ENCODE data around the gene TMEM151B.

Gene TMEM151B

DNA sequence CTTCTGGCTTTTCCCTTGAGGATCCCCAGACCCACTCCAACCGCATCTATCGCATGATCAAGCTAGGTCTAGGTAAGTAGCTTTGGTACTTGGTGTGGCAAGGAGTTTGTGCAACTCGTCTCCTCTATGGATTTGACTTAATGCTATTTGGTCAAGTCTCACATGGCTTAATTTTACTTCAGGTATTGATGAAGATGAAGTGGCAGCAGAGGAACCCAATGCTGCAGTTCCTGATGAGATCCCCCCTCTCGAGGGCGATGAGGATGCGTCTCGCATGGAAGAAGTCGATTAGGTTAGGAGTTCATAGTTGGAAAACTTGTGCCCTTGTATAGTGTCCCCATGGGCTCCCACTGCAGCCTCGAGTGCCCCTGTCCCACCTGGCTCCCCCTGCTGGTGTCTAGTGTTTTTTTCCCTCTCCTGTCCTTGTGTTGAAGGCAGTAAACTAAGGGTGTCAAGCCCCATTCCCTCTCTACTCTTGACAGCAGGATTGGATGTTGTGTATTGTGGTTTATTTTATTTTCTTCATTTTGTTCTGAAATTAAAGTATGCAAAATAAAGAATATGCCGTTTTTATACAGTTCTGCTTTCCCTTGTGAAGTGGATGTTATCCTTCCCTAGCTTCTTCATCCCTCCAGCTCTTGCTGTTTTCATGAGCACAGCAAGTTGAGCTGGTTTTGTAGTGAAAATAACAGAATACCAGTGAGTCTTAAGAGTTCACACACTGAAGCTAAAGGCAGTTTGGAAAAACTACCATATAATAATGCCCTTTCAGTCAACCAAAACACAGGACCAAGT, 16.7 kb upstream of the TMEM151B start:
- DNase-seq = no peak

- no peak for DNase-seq
Observed at GRCh38 chr6:44254191-44255104, 15.8 kb upstream of the TMEM151B start.

DNA sequence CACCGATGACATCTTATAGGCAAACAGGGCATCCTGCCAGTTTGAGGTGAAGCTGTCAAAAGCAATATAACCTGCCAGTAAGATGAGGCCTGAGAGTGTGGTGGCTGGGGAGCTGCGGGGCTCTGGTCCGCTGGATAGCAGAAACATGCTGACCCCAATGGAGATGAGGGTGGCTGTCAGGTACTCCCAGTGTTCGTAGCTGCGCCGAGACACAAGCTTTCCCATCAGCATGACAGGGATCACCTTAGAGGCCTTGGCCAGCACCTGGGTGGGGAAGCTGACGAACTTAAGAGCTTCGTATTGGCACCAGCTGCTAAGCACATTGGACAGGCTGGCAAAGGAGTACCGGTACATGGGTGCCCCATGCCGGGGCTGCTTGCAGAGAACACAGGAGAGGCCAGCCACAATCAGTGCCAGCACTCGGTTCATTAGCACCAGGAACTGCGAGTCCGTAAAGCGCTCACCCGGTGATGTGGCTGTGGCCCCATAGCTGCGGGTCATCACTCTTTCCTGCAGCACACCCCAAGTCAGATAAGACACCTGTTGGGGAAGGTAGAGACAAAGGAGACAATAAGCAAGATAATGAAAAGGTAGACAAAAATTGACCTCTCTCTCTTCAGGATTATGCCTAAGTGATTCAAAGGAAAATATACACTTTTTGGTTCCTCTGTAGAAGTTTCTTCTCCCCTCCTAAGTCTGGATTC, 15.0 kb upstream of the TMEM151B start:
- no peak for DNase-seq

- DNase-seq = no peak
Observed at GRCh38 chr6:44255871-44256774, 14.1 kb upstream of the TMEM151B start.

- no peak for DNase-seq
Observed at GRCh38 chr6:44256775-44257024, 13.6 kb upstream of the TMEM151B start.

DNA sequence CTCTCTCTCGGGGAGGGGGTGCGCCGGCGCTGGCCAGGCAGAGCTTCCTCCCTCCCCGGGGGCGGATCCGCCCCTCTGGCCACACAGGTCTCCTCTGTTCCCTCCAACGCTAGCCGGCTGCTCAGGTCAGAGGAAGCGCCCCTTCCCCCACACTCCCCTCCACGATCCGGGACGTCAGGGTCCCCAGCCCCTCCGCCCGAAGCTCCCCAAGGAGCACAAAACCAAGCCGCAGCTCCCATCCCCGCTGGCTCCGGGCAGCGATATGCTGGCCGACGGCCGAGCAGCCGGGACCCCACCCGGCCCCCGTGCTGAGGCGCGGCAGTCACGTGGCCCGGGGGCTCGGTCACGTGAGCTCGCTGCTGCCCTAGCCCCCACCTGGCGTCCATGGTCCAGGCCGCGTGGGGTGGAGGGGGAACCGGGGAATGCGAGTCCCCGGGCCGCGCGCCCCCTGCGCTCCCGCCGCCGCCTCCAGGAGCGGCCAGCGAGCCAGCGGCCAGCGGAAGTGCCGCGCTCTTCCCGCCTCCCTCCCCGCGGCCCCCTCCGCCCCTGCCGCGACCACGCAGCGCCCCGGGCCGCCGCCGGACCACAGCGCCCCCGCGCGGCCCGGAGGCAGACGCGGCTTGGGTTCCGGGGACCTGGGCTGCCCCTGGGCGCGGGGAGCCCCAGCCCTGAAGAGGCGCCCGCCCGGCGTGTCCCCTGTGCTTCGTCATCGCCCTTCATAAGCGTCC, 13.1 kb upstream of the TMEM151B start, which contains the start of gene SLC35B2:
Gene SLC35B2 (minus strand): TSS at position 504 of the 728 bp plus-strand sequence. CDS start 118 bp downstream, at position 386.
- DNase-seq = no peak

DNA sequence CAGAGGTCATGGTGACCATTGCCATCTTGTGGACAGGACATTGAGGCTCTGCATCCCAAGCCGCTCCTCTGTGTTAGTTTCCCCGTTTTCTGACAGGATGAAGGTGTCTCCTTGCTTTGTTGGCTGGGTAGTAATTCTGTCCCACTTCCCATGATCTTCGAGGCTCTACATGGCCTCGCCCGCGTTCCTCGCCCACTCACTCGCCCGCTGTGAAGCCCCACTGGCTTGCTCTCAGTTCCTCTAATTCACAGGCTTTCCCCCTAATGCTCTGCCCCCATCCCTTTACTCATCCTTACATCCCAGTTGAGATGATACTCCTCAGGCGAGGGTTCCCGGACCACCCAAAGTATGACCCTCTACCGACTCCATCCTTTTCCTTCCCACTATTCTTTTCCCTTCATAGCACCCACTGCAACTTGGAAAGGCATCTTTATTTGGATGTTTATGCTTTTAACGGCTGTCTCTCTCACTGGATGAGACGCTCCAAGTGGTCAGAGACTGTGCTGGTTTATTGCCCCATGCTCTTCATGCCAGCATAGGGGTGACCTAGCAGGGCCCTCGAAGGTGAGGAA, 12.4 kb upstream of the TMEM151B start:
- DNase-seq = no peak

GRCh38 chr6:44258325-44258863, 11.9 kb upstream of the TMEM151B start:
- DNase-seq = no peak

GRCh38 chr6:44258921-44259320, 11.3 kb upstream of the TMEM151B start:
- DNase-seq = no peak

DNA sequence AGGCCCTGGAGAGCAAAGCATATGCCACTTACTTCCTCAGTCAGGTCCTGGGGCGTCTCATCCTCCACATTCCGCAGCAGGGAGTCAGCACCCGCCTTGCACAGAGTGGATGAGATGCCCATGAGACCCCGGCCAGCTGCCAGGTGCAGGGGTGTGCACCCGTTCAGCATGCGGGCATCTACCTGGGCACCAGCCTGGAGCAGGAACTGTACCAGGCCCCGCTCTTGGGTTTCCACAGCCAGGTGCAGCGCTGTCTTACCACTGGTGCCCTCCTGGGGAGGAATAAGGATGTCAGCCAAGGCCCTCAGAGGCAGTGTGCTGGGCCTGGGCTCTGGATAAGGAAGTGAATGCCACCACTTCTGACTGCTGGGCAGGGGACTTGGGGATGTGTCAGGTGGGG, 10.2 kb upstream of the TMEM151B start:
- no peak for DNase-seq

DNA sequence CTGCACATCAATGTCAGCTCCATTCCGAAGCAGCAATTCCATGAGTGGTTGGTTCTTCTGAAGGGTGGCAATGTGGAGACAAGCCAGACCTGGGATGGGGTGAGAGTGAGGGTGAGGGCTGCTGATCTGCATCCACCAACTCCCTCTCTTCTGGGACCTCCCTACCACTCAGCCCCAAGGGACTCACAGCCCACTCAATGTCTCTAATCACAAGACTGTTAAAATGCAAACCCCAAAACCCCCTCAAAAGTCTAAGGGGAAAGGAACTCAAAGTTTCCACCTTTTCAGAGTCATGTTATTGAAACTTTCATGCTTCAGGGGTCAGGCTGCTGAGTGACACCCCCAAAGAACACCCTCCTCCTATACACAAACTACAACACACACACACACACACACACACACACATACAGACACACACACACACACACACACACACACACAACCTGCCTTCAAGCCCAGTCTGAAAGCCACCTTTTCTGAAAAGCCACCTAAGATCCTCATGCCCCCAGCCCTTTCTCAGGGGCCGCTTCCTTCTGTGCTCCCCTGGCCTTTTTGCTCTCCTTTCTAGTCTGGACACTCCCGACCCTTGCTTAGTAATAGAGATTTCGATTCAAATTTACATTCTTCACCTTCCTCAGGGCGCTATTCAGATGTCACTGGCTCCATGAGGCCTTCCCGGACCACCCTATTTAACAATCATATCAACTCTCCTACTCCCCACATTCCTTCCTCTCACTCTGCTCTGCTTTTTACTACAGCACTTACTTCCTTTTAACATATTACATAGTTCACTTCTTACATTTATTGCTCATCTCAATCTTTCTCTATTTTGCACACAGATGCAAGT, 9.6 kb upstream of the TMEM151B start:
- no peak for DNase-seq

GRCh38 chr6:44261581-44261980, 8.7 kb upstream of the TMEM151B start:
- DNase-seq = no peak

DNA sequence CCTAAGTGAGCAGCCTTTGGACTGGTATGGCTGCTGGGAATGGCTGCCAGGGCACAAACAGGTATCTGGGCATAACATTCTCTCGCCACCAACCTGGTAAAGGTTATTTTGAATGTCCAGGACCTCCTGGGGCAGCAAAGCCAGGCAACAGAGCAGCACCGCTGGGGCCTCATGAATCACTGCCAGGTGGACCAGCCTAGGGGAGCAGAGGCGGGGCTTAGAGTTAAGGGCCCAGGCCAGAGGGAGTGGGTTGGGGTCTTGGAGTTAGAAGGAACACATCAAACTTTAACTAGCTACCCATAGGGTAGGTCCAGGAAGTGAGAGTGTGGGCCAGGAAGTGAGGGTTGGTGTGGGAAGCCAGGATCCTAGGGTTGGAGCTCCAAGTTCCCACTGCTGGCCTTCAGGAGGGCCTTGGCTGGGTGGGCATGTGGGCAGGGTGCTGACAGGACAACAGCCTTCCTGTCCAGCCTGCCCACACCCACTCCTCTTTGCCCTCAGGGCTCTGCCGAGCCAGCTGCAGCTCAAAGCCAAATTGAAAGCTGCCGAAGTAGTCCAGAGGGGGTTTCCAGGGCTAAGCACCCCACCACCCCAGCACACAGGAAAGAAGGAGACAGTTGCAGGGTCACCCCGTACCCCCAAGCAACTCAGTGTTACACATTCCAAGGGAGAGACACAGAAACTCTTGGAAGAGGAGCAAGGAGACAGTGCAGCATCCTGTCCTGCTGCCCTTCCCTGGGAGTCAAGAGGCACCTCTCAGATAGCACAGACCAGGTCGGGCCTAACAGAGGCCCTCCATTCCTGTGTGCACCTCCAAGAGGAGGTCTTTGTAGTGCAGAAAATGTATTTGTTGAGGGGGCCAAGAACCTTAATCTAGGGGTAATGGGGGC, 7.5 kb upstream of the TMEM151B start:
- no peak for DNase-seq

DNA sequence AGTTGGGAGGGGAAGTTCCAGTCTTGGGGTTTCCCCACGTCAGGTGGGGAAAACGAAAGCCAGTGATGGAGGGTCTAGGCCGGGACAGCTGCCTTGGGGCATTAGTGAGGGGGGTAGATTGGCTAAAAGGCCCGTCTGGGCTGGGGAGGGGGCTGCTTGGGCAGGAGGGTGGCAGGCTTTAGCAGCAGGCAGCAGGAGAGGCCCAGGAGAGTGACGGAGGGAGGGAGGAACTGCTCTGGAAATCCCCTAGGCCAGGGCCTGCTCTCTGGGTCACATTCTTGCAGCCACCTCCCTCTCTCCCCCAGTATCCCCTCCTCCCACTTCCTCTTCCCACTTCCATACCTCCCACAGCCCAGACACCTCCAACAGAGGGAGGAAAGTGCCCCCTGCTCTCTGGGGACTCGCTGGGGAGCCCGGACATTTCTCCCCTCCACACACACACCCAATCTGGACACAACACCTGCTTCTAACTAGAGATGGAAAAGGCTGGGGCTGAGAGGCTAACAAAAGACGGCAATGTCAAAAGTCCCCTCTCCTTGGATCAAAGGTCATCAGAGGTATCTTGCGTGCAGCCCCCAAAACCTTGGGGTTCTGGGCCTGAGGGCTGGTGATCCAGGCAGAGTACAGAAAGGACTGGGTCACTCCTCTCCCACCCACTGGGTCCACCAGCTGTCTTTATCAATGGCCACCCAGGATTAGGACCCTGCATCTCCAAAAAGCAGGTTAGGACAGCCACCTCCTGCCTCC, 6.7 kb upstream of the TMEM151B start:
- no peak for DNase-seq

- DNase-seq = no peak
Observed at GRCh38 chr6:44264154-44265006, 5.9 kb upstream of the TMEM151B start.

DNA sequence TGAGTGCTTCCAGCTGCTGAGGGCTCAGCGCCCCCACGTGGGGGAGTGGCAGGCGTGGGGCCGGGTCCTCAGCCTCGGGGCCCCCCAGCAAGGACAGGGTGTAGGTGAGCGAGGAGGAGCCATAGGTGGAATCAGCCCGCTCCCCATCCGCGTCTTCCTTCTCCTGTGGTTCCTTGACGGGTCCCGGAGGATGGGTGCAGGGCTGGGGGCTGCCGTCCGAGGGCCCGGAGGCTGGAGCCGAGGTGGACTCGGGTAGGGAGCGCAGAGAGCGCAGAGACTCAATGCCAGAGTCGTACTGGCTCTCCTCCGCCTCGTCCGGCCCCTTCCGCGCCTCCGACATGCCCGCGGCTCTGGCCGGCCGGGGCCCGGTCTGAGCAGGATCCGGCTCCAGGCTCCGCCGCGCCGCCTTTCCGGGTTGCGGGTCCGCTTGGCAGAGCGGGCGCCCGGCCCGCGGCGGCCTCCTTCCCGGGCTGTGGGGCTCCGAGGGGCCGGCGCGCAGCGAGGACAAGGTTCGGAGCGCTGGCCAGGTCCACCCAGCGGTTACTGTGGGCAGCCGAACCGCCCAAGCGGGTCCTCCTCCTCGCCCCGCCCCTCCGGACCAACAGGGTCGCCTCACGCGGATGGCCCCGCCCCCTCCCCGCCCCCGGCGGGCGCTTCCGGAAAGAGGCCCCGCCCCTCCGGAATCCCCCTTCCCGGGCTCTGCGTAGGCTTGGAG, 5.1 kb upstream of the TMEM151B start, which contains the start of gene NFKBIE:
Gene NFKBIE (minus strand): TSS at position 545 of the 715 bp plus-strand sequence. CDS start 205 bp downstream, at position 340.
- peak; percentile 55 for DNase-seq
